Muscle layer of duodenum (tissue), 2 donors: ENCODE results near the gene HUNK.
A peak's percentile ranks its signal among the peaks of the same experiment; 100 is the strongest.

Experiments
- H3K27ac ChIP-seq: one replicate; pipeline ENCODE4 v1.7.0; 2013; ENCODE audit warnings: mild to moderate bottlenecking, low read length
- H3K27me3 ChIP-seq: one replicate; pipeline ENCODE4 v1.7.0; 2013; ENCODE audit warnings: low read depth, mild to moderate bottlenecking, control low read depth, low read length
- H3K36me3 ChIP-seq, 2 donors: one replicate each; pipeline ENCODE4 v1.7.0; 2013; ENCODE audit warnings: low read length in 2 of 2, control low read depth in 1 of 2, mild to moderate bottlenecking in 1 of 2; ENCODE audit not compliant: insufficient read depth in 2 of 2, control insufficient read depth in 1 of 2
- H3K4me1 ChIP-seq, 2 donors: one replicate each; pipeline ENCODE4 v1.7.0; 2013; ENCODE audit warnings: low read length in 2 of 2, mild to moderate bottlenecking in 2 of 2, control low read depth in 1 of 2, moderate library complexity in 1 of 2; ENCODE audit not compliant: insufficient read depth in 2 of 2, control insufficient read depth in 1 of 2
- H3K4me3 ChIP-seq, 2 donors: one replicate each; pipeline ENCODE4 v1.7.0; 2013; ENCODE audit warnings: low read length in 2 of 2, low read depth in 1 of 2, mild to moderate bottlenecking in 1 of 2
- H3K9me3 ChIP-seq, 2 donors: one replicate each; pipeline ENCODE4 v1.7.0; 2013; ENCODE audit warnings: low read length in 2 of 2, control low read depth in 1 of 2, mild to moderate bottlenecking in 1 of 2; ENCODE audit not compliant: control insufficient read depth in 1 of 2
- donor health status: healthy.

Gene HUNK

DNA sequence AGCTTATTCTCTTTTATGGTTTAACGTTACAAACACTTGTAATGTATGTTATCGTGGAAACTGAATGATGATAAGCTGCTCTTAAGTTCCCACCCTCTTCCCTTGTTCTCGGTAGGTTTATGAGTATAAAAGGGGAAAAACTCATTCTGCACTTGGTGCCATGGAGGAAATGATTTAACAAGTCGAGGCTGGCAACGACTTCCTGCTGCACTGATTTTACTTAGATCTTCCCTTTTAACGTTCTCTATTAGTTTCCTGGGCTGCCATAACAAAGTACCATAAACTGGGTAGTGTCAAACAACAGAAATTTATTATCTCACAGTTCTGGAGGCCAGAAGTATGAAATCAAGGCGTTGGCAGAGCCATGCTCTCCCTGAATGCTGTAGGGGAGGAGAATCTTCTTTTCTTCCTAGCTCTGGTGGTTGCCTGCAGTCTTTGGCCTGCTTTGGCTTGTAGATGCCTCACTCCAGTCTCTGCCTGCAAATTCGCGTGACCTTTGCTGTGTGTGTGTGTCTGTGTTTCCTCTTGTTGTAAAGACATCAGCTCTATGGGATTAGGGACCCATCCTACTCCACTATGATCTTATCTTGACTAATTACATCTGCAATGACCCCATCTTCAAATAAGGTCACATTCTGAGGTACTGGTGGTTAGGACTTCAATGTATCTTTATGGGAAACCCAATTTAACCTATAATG, 26.3 kb downstream of the HUNK start:
- Histone ChIP-seq H3K36me3 (no peaks in the 10 kb centered on the region), H3K9me3 (no peaks in the 10 kb centered on the region), H3K27ac (peak overlapping the region; percentile 27), H3K4me1 (no peaks in the 10 kb centered on the region), H3K4me3 (no peak overlapping the region), H3K27me3 (no peaks in the 10 kb centered on the region)

DNA sequence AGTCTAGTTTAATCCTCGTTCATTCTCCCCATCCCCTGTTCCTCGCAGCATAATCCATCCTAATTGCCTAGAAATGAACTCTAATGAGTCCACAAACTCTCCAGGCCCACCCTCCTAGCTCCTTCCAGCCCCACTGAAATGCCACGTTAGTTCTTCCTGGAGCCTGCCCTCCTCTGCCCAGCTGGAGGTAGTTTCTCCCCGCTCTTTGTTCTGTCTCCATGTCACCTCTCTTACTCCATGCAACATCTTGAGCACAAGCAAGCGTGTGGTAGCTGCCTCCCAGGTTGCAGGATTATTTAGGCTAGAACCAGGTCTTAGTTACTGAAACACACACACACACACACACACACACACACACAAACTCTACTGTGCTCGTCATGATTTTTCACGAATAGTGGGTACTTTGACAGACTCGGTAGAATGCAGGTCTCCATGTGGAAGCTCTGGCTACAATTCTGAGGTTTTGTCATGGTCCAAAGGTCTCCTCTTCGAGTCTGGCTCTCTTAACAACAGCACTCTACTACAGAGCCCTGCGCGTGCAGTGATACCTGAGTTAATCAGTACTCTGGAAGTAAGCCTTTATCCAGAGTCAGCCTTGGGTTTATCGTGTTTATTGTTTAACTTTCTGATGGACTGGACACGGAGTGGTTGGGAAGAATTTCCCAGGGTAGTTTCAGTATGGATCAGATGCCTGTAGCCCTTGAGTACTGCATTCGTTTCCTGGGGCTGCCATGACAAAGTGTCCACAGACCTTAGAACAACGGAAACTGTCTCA, 27.5 kb downstream of the HUNK start:
- no peaks in the 10 kb centered on the region for H3K4me1 ChIP-seq
- H3K27me3 ChIP-seq = no peaks in the 10 kb centered on the region
- no peaks in the 10 kb centered on the region for H3K9me3 ChIP-seq
- H3K4me3 ChIP-seq = no peak overlapping the region
- H3K27ac ChIP-seq = peak overlapping the region; percentile 61
- H3K36me3 ChIP-seq = no peaks in the 10 kb centered on the region

- no peak overlapping the region for H3K4me3 ChIP-seq
- H3K9me3 ChIP-seq = no peaks in the 10 kb centered on the region
- H3K4me1 ChIP-seq = no peaks in the 10 kb centered on the region
- H3K27ac ChIP-seq = no peak overlapping the region
- H3K27me3 ChIP-seq = no peaks in the 10 kb centered on the region
- no peaks in the 10 kb centered on the region for H3K36me3 ChIP-seq
Measured at GRCh38 chr21:31901315-31901714, 28.5 kb downstream of the HUNK start.

- Histone ChIP-seq H3K4me3 (no peak overlapping the region), H3K27me3 (no peaks in the 10 kb centered on the region), H3K9me3 (no peaks in the 10 kb centered on the region), H3K27ac (no peak overlapping the region), H3K4me1 (no peaks in the 10 kb centered on the region), H3K36me3 (no peaks in the 10 kb centered on the region)
Measured at GRCh38 chr21:31902438-31902837, 29.6 kb downstream of the HUNK start.

DNA sequence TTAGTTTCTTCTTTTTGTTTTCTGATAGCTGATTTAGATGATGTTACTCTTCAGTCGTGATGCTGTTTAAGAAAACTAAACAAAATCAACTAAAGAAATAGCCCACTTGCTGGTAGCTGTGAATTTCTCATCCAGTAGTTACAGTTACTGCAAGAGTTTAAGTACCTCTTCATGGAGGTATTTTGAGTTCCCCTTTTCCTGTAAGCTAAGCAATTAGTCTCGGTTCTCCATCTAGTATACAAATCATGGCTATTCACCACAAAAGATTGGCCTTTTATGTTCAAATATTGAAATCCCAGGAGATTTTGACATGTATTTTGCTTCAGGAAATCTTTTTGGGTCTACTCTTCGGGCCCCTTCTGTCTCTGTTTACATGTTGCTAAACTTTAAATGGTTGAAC, 31.1 kb downstream of the HUNK start:
- no peaks in the 10 kb centered on the region for H3K4me1 ChIP-seq

GRCh38 chr21:31905503-31906451, 33.0 kb downstream of the HUNK start:
- H3K27ac ChIP-seq = no peak overlapping the region
- no peaks in the 10 kb centered on the region for H3K9me3 ChIP-seq
- H3K36me3 ChIP-seq = no peaks in the 10 kb centered on the region
- no peak overlapping the region for H3K4me3 ChIP-seq
- H3K4me1 ChIP-seq = no peaks in the 10 kb centered on the region
- no peaks in the 10 kb centered on the region for H3K27me3 ChIP-seq

More for the DNA sequence above, 31.1 kb downstream of the HUNK start:
- Histone ChIP-seq H3K27me3 (no peaks in the 10 kb centered on the region), H3K9me3 (no peaks in the 10 kb centered on the region), H3K27ac (no peak overlapping the region), H3K4me3 (no peak overlapping the region), H3K36me3 (no peaks in the 10 kb centered on the region)

GRCh38 chr21:31908106-31909031, 35.5 kb downstream of the HUNK start:
- Histone ChIP-seq H3K4me1 (no peaks in the 10 kb centered on the region), H3K4me3 (no peak overlapping the region), H3K27ac (no peak overlapping the region)

DNA sequence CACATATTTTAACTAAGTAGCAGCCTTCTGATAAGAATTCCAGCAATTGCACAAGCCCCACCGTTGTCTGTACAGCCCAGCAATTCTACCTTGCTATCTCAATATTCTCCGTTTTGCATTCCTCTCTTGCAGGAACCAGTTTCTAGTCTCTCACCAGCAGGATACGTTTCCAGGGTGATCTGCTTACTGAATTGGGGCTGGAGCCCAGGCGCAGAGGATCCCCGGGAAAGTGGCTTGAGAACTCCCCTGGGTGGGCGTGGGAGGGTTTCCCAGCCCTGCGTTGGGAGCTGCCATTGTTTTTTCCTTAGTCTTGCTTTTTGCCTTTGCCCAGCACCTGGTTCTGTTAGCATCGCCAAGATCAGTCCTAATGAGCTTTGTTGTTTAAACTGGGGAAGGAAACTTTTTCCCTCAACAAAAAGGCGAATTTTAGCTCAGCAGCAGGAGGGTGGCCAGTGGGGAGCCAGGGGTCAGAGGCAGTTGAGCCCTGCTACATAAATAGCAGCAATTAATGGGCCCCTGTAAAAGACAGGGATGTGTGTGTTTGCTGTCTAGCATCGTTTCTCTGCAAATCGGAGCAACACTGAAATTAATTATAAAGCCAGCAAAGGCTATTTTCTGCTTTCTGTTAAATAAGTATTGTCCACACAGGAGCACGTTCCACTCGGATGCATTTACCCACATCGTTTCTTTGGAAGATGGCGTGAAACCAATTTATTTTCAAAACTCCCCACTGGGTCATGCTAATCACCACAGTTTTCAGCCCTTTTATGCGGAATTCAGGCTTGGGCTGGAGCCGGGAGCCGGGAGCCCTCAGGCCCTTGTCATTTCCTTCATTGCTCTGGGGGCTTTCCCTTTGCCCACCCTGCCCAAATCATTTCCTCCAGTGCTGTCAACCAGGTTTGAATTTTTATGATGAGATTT, 36.6 kb downstream of the HUNK start:
- Histone ChIP-seq H3K36me3 (no peaks in the 10 kb centered on the region), H3K4me1 (no peaks in the 10 kb centered on the region), H3K27ac (no peak overlapping the region), H3K27me3 (no peaks in the 10 kb centered on the region), H3K4me3 (no peak overlapping the region), H3K9me3 (no peaks in the 10 kb centered on the region)

More at GRCh38 chr21:31908106-31909031, 35.5 kb downstream of the HUNK start:
- Histone ChIP-seq H3K9me3 (no peaks in the 10 kb centered on the region), H3K36me3 (no peaks in the 10 kb centered on the region), H3K27me3 (no peaks in the 10 kb centered on the region)

- no peak overlapping the region for H3K4me3 ChIP-seq
- H3K36me3 ChIP-seq = no peaks in the 10 kb centered on the region
- H3K27me3 ChIP-seq = no peaks in the 10 kb centered on the region
- H3K27ac ChIP-seq = no peak overlapping the region
- H3K9me3 ChIP-seq = no peaks in the 10 kb centered on the region
- H3K4me1 ChIP-seq = no peaks in the 10 kb centered on the region
Measured at GRCh38 chr21:31910074-31910470, 37.3 kb downstream of the HUNK start.
